Upper lobe of left lung (tissue), 4 donors: ENCODE measurements around the gene KRT3.

Source experiments
- EP300 ChIP-seq, 4 donors: sonication (generic); formaldehyde crosslinking; IDR thresholded peaks; one replicate each; pipeline ENCODE4 v1.5.1; 2017; ENCODE audit warnings: antibody characterized with exemption in 4 of 4, control low read depth in 2 of 4
- POLR2AphosphoS5 ChIP-seq, 2 donors: sonication (generic); formaldehyde crosslinking; IDR thresholded peaks; one replicate each; pipeline ENCODE4 v1.5.1; 2017; ENCODE audit warnings: antibody characterized with exemption in 2 of 2
- TF ChIP-seq, protein P1 (sequence below), 6 experiments: fragments of 450-650 bp in 4 of 6; fragments of 200-600 bp in 2 of 6; sonication (generic) in 2 of 6; IDR thresholded peaks; one replicate each; pipeline ENCODE4 v1.5.1; 2016 to 2019; ENCODE audit warnings: antibody characterized with exemption in 6 of 6

GRCh38 chr12:52755533-52755932 lies 40.4 kb downstream of the KRT3 start:
- TF ChIP-seq EP300 (IDR thresholded peaks at IDR 0.05) (no peak), POLR2AphosphoS5 (IDR thresholded peaks at IDR 0.05) (no peak)
- TF ChIP-seq, protein P1, sequence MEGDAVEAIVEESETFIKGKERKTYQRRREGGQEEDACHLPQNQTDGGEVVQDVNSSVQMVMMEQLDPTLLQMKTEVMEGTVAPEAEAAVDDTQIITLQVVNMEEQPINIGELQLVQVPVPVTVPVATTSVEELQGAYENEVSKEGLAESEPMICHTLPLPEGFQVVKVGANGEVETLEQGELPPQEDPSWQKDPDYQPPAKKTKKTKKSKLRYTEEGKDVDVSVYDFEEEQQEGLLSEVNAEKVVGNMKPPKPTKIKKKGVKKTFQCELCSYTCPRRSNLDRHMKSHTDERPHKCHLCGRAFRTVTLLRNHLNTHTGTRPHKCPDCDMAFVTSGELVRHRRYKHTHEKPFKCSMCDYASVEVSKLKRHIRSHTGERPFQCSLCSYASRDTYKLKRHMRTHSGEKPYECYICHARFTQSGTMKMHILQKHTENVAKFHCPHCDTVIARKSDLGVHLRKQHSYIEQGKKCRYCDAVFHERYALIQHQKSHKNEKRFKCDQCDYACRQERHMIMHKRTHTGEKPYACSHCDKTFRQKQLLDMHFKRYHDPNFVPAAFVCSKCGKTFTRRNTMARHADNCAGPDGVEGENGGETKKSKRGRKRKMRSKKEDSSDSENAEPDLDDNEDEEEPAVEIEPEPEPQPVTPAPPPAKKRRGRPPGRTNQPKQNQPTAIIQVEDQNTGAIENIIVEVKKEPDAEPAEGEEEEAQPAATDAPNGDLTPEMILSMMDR (IDR thresholded peaks at IDR 0.05) = no peak
